Stimulated activated CD4-positive, alpha-beta T cell treated with anti-CD3 and anti-CD28 coated beads, Interleukin-4, amount 100 ng/mL, for 24 hours (primary cell): ENCODE measurements around the gene PTPRD.
"Not testable (repeated sequence)": the region's sequence is repeated elsewhere in the genome, so short reads cannot be mapped to it uniquely, and the experiment has no call there.

ENCODE experiments used
- DNase-seq: peaks from one replicate; pipeline ENCODE4 v3.0.0-alpha.2; 2020

The PTPRD gene

DNA sequence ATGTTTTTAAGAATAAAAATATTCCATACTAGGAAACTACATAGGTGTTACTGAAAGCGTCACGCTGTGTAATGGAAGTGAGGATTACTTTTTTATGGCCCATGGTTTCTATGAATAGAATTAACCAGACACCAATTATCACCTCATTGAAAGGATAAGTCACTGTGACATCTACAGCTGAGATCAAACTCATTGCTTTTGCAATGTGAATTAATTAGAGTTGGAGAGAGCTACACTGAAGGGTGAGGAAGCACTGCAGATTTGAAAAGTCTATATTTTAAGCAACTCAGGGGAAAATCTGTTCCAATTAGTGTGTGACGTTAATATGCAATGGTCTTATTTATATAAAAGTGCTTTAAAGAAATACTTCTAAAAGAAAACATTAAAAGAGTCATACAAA, 1513.2 kb downstream of the PTPRD start:
- DNase-seq: no peak

DNA sequence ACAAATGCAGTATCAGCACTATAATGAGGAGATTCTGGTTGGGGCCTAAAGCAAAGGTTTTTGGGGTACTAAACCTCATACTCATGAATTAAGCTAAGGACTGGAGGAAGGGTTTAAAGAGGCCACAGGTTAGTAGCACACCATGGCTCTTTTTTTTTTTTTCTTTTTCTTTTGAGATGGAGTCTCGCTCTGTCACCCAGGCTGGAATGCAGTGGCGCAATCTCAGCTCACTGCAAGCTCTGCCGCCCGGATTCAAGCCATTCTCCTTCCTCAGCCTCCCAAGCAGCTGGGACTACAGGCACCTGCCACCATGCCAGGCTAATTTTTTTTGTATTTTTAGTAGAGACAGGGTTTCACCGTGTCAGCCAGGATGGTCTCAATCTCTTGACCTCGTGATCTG, 1515.5 kb downstream of the PTPRD start:
- DNase-seq: not testable (repeated sequence)

GRCh38 chr9:9091387-9091786, 1521.4 kb downstream of the PTPRD start:
- DNase-seq: no peak

DNA sequence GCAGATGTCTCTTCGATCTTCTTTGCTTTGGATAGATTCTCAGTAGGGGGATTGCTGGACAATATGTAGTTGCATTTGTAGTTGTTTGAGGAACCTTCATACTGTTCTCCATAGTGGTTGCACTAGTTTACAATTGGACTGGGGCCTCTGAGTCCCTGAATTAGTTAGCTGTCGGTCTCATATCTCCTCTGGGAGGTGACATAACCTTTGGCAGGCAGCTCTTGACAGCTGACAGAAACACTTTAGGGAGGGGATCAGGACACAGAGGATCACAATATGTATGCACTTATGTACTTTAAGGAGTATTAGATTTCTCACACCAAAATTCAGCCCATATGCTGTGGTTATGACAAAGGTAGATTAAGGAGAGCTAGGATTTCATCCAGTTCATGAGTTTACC, 1533.3 kb downstream of the PTPRD start:
- no peak for DNase-seq

GRCh38 chr9:9078301-9078700, 1534.5 kb downstream of the PTPRD start:
- no peak for DNase-seq

DNA sequence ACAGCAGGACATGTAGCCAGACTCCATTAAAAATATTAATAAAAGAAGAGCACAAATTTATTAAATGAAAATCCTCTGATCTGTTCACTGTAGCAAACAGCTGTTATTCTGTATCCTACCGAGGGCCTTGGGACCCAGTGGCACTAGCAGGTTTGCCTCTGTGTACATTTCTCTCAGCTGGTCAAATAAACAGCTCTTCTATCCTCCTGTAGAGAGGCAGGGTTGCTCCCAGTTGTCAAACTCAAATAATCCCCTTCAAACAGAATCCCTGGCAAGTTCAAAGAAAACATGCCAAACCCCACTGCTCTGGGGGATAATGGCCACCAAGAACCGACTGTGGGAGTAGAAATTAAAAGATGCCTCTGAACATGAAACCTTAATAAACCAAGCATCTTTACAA, 1551.2 kb downstream of the PTPRD start:
- DNase-seq: no peak

DNA sequence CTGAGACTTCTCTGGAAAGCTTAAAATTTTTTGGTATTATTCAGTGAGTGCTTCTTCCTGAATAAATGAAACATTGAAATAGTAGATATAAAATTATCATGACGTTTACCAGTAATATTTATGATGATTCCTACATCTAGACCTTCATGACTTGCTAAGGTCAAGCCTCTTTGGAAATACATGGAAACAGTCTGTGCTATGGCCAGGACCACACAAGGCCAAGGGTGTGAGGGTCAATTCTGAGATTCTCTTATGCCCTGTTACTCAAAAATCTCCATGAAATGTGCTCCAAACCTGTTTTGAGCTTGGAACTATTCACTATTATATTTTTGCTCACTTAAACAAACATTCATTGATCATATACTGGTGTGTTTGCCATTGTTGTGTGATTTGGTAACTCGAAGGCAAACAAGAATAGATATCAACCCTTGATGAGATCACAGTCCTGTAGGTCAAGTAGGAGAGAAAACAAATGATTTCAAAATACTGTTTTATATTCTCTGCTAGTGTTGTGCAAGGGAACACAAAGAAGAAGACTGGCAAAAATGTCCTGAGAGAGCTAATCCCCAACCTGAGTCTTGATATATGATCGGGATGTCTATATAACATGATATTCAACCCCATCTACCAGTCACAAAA, 1558.3 kb downstream of the PTPRD start:
- no peak for DNase-seq

DNA sequence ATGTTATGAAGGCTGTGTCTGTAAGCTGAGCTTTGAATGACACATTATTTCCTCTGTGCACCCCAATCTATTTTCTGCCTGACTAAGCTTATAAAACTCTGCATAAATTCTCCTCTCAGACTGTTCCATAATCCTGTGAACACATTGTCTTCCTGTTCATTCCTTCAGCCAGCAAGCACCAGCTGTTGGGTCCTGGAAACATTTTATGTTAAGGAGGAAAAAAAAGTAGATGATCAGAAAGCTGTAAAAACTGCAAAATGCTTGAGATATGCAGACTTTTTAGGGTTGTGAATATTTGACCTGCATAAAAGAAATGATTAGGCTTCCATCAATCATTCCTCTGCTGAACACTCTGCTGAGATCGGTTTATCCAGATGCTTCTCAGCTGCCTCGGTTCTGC, 1567.2 kb downstream of the PTPRD start:
- no peak for DNase-seq

- DNase-seq: no peak
These were observed 1567.7 kb downstream of the PTPRD start for GRCh38 chr9:9045072-9045471.

DNA sequence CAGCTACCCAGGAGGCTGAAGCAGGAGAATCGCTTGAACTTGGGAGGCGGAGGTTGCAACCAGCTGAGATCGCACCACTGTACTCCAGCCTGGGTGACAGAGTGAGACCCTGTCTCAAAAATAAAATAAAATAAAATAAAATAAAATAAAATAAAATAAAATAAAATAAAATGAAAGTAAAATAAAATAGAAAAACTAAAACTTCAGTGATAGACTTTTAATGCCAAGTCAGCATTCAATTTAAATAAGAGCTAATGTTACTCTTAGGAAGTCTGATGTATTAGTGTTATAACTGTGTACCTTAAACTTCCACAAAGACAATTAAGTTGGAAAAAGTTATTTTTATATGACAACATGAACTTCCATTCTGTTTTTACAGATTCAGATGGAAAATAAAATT, 1569.0 kb downstream of the PTPRD start:
- DNase-seq: not testable (repeated sequence)

- DNase-seq: no peak
These were observed 1571.0 kb downstream of the PTPRD start for GRCh38 chr9:9041756-9042155.

DNA sequence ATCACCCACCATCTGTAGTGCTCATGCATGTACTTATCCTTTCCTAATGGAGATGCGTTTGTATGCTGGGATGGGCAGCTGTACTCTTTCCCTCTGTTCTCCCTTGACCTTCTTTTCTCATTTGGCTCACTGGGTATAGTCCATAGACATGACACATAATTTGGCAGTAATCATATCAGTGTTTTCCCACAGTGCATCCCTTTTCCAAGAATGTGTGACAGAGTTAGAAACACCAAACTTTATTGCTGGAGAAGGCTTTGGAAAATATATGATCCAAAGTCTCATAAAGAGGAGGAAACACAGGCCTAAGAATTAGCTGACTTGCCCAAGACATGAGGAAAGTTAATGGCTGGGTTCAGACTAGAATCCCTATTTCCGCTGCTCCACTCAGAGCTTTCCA, 1579.8 kb downstream of the PTPRD start:
- no peak for DNase-seq

- DNase-seq: no peak
These were observed 1596.2 kb downstream of the PTPRD start for GRCh38 chr9:9016597-9016996.

GRCh38 chr9:9004810-9005209, 1608.0 kb downstream of the PTPRD start:
- DNase-seq: no peak

DNA sequence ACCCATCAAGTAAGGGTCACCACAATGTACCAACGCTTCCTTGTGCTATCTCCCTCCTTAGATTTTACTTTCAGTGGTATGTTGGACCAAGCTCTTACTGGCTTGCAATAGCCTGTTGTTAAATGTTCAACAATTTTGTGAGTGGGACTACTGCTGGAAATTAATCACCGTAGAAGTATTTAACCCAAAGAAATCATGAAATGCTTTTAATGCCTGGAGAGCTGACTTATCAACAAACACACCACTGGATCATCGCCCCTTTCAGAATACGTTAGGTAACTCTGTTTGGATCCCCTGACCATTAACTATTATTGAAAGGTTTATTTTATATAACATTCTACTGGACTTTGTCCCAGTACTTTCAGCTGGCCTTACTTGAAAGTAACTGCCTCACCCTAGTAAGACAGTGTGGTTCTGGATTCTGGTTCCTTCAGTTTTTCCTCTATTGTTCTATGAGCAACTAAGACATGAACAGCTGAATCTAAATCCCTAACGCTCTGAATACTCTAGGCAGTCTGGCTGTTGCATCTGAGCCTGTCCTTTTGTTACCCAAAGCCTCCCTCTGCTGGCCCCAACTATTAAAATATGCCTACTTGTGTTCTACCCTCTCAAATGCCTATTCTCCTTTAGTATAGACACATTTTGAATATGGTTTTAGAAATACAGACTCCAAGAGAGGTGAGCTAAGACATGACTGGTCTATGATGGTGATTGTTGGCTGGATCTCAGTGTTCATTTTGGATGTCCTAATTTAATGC, 1609.8 kb downstream of the PTPRD start:
- no peak for DNase-seq

- DNase-seq: no peak
These were observed 1632.2 kb downstream of the PTPRD start for GRCh38 chr9:8980496-8981013.

GRCh38 chr9:8978334-8978733, 1634.5 kb downstream of the PTPRD start:
- DNase-seq: no peak

- DNase-seq: not testable (repeated sequence)
These were observed 1644.5 kb downstream of the PTPRD start for GRCh38 chr9:8968350-8968749.

DNA sequence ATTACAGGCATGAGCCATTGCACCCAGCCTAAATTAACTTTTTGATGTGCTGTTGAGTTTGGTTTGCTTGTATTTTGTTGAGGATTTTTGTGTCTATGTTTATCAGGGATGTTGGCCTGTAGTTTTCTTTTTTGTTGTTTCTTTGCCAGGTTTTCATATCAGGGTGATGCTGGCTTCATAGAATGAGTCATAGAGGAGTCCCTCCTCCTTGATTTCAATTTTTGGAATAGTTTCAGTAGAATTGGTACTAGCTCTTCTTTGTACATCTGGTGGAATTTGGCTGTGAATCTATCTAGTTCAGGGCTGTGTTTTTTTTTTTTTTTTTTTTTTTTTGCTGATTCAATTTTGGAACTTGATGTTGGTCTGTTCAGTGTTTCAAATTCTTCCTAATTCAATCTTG, 1648.9 kb downstream of the PTPRD start:
- no peak for DNase-seq

DNA sequence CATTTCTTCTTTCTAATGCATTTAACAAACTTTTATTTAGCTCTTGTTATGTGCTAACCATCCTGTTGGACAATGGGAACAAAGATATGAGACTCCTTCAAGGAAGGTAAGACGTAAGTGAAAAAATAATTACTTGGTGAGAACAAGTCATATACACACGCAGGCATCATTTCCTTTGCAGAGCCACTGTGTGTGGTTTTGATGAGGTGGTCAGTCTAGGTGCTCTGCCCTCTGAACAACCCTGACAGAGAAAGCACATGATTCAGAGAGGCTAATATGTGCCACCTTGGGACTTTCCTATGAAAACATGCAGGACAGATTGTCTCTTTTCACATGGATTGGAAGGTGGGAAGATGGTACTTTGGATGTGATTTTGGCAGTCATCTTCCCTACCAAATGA, 1650.7 kb downstream of the PTPRD start:
- DNase-seq: no peak

DNA sequence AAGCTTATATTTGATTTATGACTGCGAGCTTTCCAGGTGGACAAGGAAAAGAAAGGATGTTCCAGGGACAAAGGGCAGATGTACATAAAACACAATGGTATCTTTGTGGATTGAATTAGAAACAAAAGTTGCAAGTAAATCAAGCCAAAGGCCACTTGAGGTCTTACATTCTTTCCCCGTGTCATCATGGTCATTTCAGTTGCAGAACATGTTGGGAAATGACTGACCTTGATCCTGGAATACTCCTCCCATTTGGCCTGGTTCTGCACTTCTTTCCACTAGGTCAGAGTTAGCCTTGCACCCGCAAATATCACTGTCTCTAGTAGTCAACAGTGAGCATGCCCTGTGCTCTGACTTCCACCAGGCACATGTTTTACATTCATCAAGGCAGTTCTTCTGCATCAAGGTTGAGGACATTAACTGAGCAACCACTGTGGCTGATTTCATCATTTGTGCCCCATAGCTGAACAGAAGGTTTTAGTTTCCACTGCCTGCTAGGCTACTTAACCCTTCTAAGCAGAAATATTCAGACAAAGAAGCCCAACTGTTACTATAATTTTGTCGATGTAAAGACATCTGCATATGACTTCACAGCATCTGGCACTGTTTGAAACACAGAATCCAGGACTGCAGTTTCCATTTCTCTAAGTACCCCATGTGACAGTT, 1651.5 kb downstream of the PTPRD start:
- no peak for DNase-seq

GRCh38 chr9:8960254-8960653, 1652.5 kb downstream of the PTPRD start:
- no peak for DNase-seq

GRCh38 chr9:8958358-8958757, 1654.4 kb downstream of the PTPRD start:
- DNase-seq: no peak

- no peak for DNase-seq
These were observed 1657.5 kb downstream of the PTPRD start for GRCh38 chr9:8955315-8955714.
